GM23338 (cell line): ENCODE measurements around the gene TNFRSF1A. TPM values are rescaled to one million over a fixed set of nuclear protein-coding genes. Genes with fewer than 3 reads are reported as not detected.

Source experiments
- ATAC-seq: fragments of 200-7000 bp; cut with Tn5 transposase; 3 replicates; pipeline ENCODE4 v1.9.1; 2020
- DNase-seq: peaks from one replicate; pipeline ENCODE4 v3.0.0-alpha.2; 2015; ENCODE audit warnings: low spot score
- H2AFZ ChIP-seq: fragments of 200-600 bp; sonication (generic); 2 replicates; pipeline ENCODE4 v1.8.0; 2016; ENCODE audit warnings: antibody characterized with exemption, mild to moderate bottlenecking, moderate library complexity
- H3F3A ChIP-seq: fragments of 200-600 bp; sonication (generic); replicated peaks from 2 replicates; pipeline ENCODE4 v1.8.0; 2017; ENCODE audit warnings: antibody characterized with exemption, mixed run types, low read depth
- H3K27ac ChIP-seq: fragments of 200-600 bp; sonication (generic); 2 replicates; pipeline ENCODE4 v1.6.1; 2016; ENCODE audit warnings: low read depth
- H3K27me3 ChIP-seq: fragments of 200-600 bp; sonication (generic); 2 replicates; pipeline ENCODE4 v1.8.0; 2016; ENCODE audit warnings: mild to moderate bottlenecking, mixed run types, moderate library complexity; ENCODE audit not compliant: insufficient read depth
- H3K36me3 ChIP-seq: fragments of 200-600 bp; sonication (generic); 2 replicates; pipeline ENCODE4 v1.8.0; 2016; ENCODE audit warnings: mild to moderate bottlenecking; ENCODE audit not compliant: insufficient read depth
- H3K4me1 ChIP-seq: fragments of 200-600 bp; sonication (generic); 2 replicates; pipeline ENCODE4 v1.8.0; 2016; ENCODE audit warnings: mild to moderate bottlenecking, moderate library complexity; ENCODE audit not compliant: insufficient read depth
- H3K4me2 ChIP-seq: fragments of 200-600 bp; sonication (generic); 2 replicates; pipeline ENCODE4 v1.7.1; 2017; ENCODE audit warnings: mixed run types
- H3K4me3 ChIP-seq: fragments of 200-600 bp; sonication (generic); 2 replicates; pipeline ENCODE4 v1.6.1; 2016; ENCODE audit warnings: mixed run types
- H3K79me2 ChIP-seq: fragments of 200-600 bp; sonication (generic); replicated peaks from 2 replicates; pipeline ENCODE4 v1.8.0; 2017; ENCODE audit warnings: mild to moderate bottlenecking; ENCODE audit not compliant: insufficient read depth
- H3K9me2 ChIP-seq: fragments of 200-600 bp; sonication (generic); 2 replicates; pipeline ENCODE4 v1.8.0; 2017; ENCODE audit not compliant: insufficient read depth
- H4K20me1 ChIP-seq: fragments of 200-600 bp; sonication (generic); replicated peaks from 2 replicates; pipeline ENCODE4 v1.8.0; 2017; ENCODE audit warnings: mild to moderate bottlenecking; ENCODE audit not compliant: insufficient read depth
- H3K27ac Mint-ChIP-seq: 2 replicates; pipeline ENCODE4 v1.8.0; 2020; ENCODE audit warnings: inconsistent platforms, mild to moderate bottlenecking, moderate library complexity, mixed read lengths
- H3K27me3 Mint-ChIP-seq: 3 replicates; pipeline ENCODE4 v1.8.0; 2022; ENCODE audit warnings: low read depth, mild to moderate bottlenecking, moderate library complexity, mixed read lengths, inconsistent platforms; ENCODE audit not compliant: insufficient read depth, poor library complexity
- H3K36me3 Mint-ChIP-seq: 3 replicates; pipeline ENCODE4 v1.8.0; 2021; ENCODE audit warnings: low read depth, mild to moderate bottlenecking, inconsistent platforms, moderate library complexity, mixed read lengths
- H3K4me1 Mint-ChIP-seq: 3 replicates; pipeline ENCODE4 v1.8.0; 2020; ENCODE audit warnings: mild to moderate bottlenecking, inconsistent platforms, mixed read lengths
- H3K4me3 Mint-ChIP-seq: 3 replicates; pipeline ENCODE4 v1.8.0; 2021; ENCODE audit warnings: moderate library complexity, mild to moderate bottlenecking, inconsistent platforms, mixed read lengths
- H3K9me3 Mint-ChIP-seq: 3 replicates; pipeline ENCODE4 v1.8.0; 2020; ENCODE audit warnings: moderate library complexity, mild to moderate bottlenecking, inconsistent platforms, mixed read lengths
- CREB1 ChIP-seq: fragments of 250-450 bp; sonication (Bioruptor Pico); IDR thresholded peaks from 2 replicates; pipeline ENCODE4 v1.5.0; 2020; ENCODE audit warnings: low read depth, mild to moderate bottlenecking, moderate library complexity
- CTCF ChIP-seq, 2 experiments: fragments of 200-600 bp in 1 of 2; sonication (generic) in 1 of 2; conservative IDR thresholded peaks; 2 replicates each; pipeline versions ENCODE4 v1.5.1 to v1.6.1; 2016 to 2017; ENCODE audit warnings: antibody characterized with exemption in 2 of 2, low read depth in 2 of 2, mild to moderate bottlenecking in 2 of 2, moderate library complexity in 1 of 2
- ETS1 ChIP-seq: IDR thresholded peaks from 2 replicates; pipeline ENCODE4 v1.6.1; 2016; ENCODE audit warnings: antibody characterized with exemption
- EZH2 ChIP-seq: fragments of 200-600 bp; sonication (generic); IDR thresholded peaks from one replicate; pipeline ENCODE4 v1.8.0; 2017; ENCODE audit warnings: antibody characterized with exemption, mild to moderate bottlenecking, low read depth; ENCODE audit not compliant: unreplicated experiment
- EZH2phosphoT487 ChIP-seq: fragments of 200-600 bp; sonication (generic); IDR thresholded peaks from one replicate; pipeline ENCODE4 v1.8.1; 2018; ENCODE audit warnings: antibody characterized with exemption; ENCODE audit not compliant: unreplicated experiment
- JUNB ChIP-seq: IDR thresholded peaks from one replicate; pipeline ENCODE4 v1.6.1; 2016; ENCODE audit warnings: antibody characterized with exemption; ENCODE audit not compliant: unreplicated experiment
- NANOG ChIP-seq: IDR thresholded peaks from 2 replicates; pipeline ENCODE4 v1.6.1; 2016; ENCODE audit warnings: antibody characterized with exemption, borderline replicate concordance
- POLR2AphosphoS5 ChIP-seq: IDR thresholded peaks from 2 replicates; pipeline ENCODE4 v1.6.1; 2016; ENCODE audit warnings: antibody characterized with exemption, low read depth
- REST ChIP-seq: IDR thresholded peaks from one replicate; pipeline ENCODE4 v1.6.1; 2018; ENCODE audit warnings: antibody characterized with exemption; ENCODE audit not compliant: unreplicated experiment
- ZNF114 ChIP-seq: fragments of 250-450 bp; sonication (Bioruptor Pico); IDR thresholded peaks from 2 replicates; pipeline ENCODE4 v1.5.0; 2020; ENCODE audit warnings: mild to moderate bottlenecking, moderate library complexity
- polyA plus RNA-seq: library from polyadenylated mRNA; unstranded; fragments of >200 nt; fragmentation: Nextera tagmentation; extraction: Ambion mirVana; gene quantifications from 2 replicates; pipeline ENCODE4 v1.2.1, GENCODE V29; 2016
- total RNA-seq: library from RNA; depleted of rRNA; stranded (reverse); fragments of >200 nt; shearing (Covaris generic); gene quantifications from 2 replicates; pipeline ENCODE4 v1.2.3, GENCODE V29; 2014

The TNFRSF1A gene
- total and polyA plus RNA-seq, 2 experiments from 2014 or later, result 24.3 to 43.4 TPM

GRCh38 chr12:6285063-6285477, 56.8 kb downstream of the TNFRSF1A start:
- TF ChIP-seq EZH2 (no peak), CTCF (conservative IDR thresholded peaks at IDR 0.05; ENCODE audit: low read depth in 2 of 2) (peak; percentile 88 to 97)
- Mint-ChIP-seq H3K4me1 (peaks cover 19% of the 10 kb centered on the region), H3K4me3 (no peak overlapping the region), H3K27ac (no peak overlapping the region; the same call in 1 of the 2 replicates), H3K36me3 (peaks cover 4% of the 10 kb centered on the region; the same call in 1 of the 3 replicates), H3K9me3 (peaks cover 11% of the 10 kb centered on the region), H3K27me3 (peaks cover 16% of the 10 kb centered on the region)
- H2AFZ ChIP-seq, result no peak overlapping the region
- no peaks in the 10 kb centered on the region for H3K9me2 ChIP-seq
- no peaks in the 10 kb centered on the region for H3K27me3 ChIP-seq
- DNase-seq (peak; percentile 85), ATAC-seq (peak; percentile 92)
- no peak overlapping the region for H3K4me3 ChIP-seq
- no peaks in the 10 kb centered on the region for H3F3A ChIP-seq
- no peaks in the 10 kb centered on the region for H4K20me1 ChIP-seq
- no peak overlapping the region for H3K4me2 ChIP-seq
- H3K79me2 ChIP-seq, result no peaks in the 10 kb centered on the region
- H3K36me3 ChIP-seq, result no peaks in the 10 kb centered on the region
- H3K27ac ChIP-seq, result no peak overlapping the region
- H3K4me1 ChIP-seq, result peaks cover 4% of the 10 kb centered on the region

- DNase-seq (no peak), ATAC-seq (no peak; the same call in 2 of the 3 replicates)
- Histone ChIP-seq H3K4me2 (no peak overlapping the region), H3K36me3 (no peaks in the 10 kb centered on the region), H3F3A (no peaks in the 10 kb centered on the region), H3K9me2 (no peaks in the 10 kb centered on the region), H2AFZ (0 out of 2 replicates have a peak overlapping the region, but pooled peaks have one; percentile 28), H3K27me3 (no peaks in the 10 kb centered on the region), H4K20me1 (no peaks in the 10 kb centered on the region), H3K4me1 (peaks cover 11% of the 10 kb centered on the region), H3K79me2 (no peaks in the 10 kb centered on the region), H3K4me3 (no peak overlapping the region), H3K27ac (no peak overlapping the region)
- Mint-ChIP-seq H3K27ac (no peak overlapping the region), H3K9me3 (peaks cover 4% of the 10 kb centered on the region; the same call in 1 of the 3 replicates), H3K36me3 (no peaks in the 10 kb centered on the region; the same call in 2 of the 3 replicates), H3K27me3 (peaks cover 18% of the 10 kb centered on the region), H3K4me1 (peaks cover 27% of the 10 kb centered on the region), H3K4me3 (no peak overlapping the region)
- TF ChIP-seq EZH2phosphoT487, result no peak
- TF ChIP-seq CREB1 (CRISPR knock-in tag), result no peak
- TF ChIP-seq JUNB, result no peak
- TF ChIP-seq POLR2AphosphoS5, result no peak
- no peak for TF ChIP-seq ETS1
- no peak for TF ChIP-seq NANOG
- TF ChIP-seq EZH2, result no peak
- TF ChIP-seq REST, result no peak
- TF ChIP-seq ZNF114 (CRISPR knock-in tag), result no peak
Observed at GRCh38 chr12:6284273-6284672, 57.6 kb downstream of the TNFRSF1A start.
